ENCODE data around the gene SMAD5. TPM values are rescaled to one million over a fixed set of nuclear protein-coding genes. Genes with fewer than 3 reads are reported as not detected.

SMAD5 gene
- total and polyA plus RNA-seq, 12 donors, result 7.0 to 53.8 (median 38.7) TPM

DNA sequence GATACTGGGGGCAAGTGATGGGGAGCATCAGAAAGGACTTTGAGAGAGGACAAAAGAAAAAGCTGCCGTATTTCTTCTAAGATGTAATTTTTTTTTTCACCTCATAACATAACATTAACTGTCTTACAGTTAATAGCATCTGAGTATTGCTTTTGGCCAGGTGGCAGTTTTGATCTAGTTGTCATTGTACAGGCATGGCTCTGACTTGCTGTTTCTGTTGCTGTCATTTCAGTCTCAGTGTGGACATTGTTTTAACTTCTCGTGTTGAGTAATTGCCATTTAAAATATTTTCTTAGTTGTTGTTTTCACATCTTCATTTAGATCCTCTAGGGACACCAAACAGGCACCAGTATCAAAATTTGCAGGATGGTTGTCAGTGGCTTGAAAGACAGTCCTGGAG, 12.4 kb downstream of the SMAD5 start:
- no peak for DNase-seq
- TF ChIP-seq, protein P1, sequence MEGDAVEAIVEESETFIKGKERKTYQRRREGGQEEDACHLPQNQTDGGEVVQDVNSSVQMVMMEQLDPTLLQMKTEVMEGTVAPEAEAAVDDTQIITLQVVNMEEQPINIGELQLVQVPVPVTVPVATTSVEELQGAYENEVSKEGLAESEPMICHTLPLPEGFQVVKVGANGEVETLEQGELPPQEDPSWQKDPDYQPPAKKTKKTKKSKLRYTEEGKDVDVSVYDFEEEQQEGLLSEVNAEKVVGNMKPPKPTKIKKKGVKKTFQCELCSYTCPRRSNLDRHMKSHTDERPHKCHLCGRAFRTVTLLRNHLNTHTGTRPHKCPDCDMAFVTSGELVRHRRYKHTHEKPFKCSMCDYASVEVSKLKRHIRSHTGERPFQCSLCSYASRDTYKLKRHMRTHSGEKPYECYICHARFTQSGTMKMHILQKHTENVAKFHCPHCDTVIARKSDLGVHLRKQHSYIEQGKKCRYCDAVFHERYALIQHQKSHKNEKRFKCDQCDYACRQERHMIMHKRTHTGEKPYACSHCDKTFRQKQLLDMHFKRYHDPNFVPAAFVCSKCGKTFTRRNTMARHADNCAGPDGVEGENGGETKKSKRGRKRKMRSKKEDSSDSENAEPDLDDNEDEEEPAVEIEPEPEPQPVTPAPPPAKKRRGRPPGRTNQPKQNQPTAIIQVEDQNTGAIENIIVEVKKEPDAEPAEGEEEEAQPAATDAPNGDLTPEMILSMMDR (IDR thresholded peaks at IDR 0.05), result no peak
- ATAC-seq, result no peak
- Histone ChIP-seq H3K9me3 (no peaks in the 10 kb centered on the region), H3K4me3 (no peak overlapping the region), H3K36me3 (no peaks in the 10 kb centered on the region), H3K4me1 (peaks cover 11 to 100% (median 79%) of the 10 kb centered on the region in 9 donors), H3K27me3 (no peaks in the 10 kb centered on the region), H3K27ac (no peak overlapping the region)
- intact Hi-C loops (cut with DNase I), result no loop called here
- WGBS, 2 donors, result 37% methylated on average over 2 of the region's 2 CpGs

DNA sequence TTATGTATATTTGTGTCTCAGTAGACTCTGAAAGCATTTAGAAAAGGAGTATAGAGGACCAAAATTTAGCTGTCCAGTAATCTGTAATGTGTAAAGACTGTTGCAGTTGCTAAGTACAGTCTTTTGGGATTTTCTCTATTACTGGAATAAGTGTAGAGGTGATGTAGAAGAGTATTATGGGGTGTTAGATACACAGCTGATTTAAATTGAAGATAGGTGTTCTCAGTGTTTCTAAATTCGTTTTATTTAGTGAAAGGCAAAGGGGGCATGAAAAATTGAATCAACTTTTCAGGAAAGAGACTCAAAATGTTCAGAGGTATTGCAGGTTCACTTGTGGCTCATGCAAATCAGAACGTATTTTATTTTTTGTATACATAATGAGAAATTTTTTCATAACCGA, 13.6 kb downstream of the SMAD5 start:
- intact Hi-C loops (cut with DNase I), result no loop called here
- 80 to 85% methylated on average over 3 of the region's 3 CpGs for WGBS, 2 donors
- DNase-seq, result no peak

GRCh38 chr5:136147632-136148031, 15.0 kb downstream of the SMAD5 start:
- Histone ChIP-seq H3K4me1 (peaks cover 7 to 98% (median 69%) of the 10 kb centered on the region in 9 donors), H3K27me3 (no peaks in the 10 kb centered on the region), H3K9me3 (no peaks in the 10 kb centered on the region), H3K27ac (no peak overlapping the region), H3K36me3 (peaks cover 0 to 11% (median 0%) of the 10 kb centered on the region in 9 donors), H3K4me3 (no peak overlapping the region)
- DNase-seq (no peak), ATAC-seq (no peak)
- intact Hi-C loops (cut with DNase I), result no loop called here
- TF ChIP-seq, protein P1 (IDR thresholded peaks at IDR 0.05), result no peak

More for the DNA sequence above, 13.6 kb downstream of the SMAD5 start:
- TF ChIP-seq, protein P1 (IDR thresholded peaks at IDR 0.05), result no peak
- Histone ChIP-seq H3K4me1 (peaks cover 11 to 99% (median 77%) of the 10 kb centered on the region in 9 donors), H3K9me3 (no peaks in the 10 kb centered on the region), H3K27ac (no peak overlapping the region), H3K4me3 (no peak overlapping the region), H3K27me3 (no peaks in the 10 kb centered on the region), H3K36me3 (no peaks in the 10 kb centered on the region)
- no peak for ATAC-seq

DNA sequence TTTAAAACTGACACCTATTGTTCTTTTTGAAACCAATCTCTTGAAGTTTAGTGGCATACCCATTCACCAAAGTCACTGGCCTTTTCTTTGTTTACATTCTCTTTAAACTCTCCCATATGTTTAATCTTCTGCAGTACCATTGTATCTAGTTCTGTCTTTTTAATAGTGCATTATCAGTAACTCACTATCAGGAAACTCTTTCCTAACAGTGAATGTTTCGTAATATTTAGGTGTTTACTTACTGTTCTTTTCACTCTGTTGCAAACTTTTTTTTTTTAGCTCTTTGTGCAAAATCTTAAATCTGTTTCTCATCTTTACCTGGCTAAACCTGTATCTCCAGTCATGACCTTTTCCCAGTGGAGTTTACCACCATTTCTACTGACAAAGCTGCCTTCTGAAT, 17.2 kb downstream of the SMAD5 start:
- no peak overlapping the region for H3K27ac ChIP-seq
- H3K4me1 ChIP-seq, result peaks cover 7 to 95% (median 62%) of the 10 kb centered on the region in 9 donors
- TF ChIP-seq, protein P1 (IDR thresholded peaks at IDR 0.05), result no peak
- H3K36me3 ChIP-seq, result peaks cover 0 to 34% (median 10%) of the 10 kb centered on the region in 9 donors
- no peak overlapping the region for H3K4me3 ChIP-seq
- no peaks in the 10 kb centered on the region for H3K9me3 ChIP-seq
- DNase-seq (no peak), ATAC-seq (no peak)
- WGBS, 2 donors, result 61 to 73% methylated on average over 1 of the region's 1 CpG
- H3K27me3 ChIP-seq, result no peaks in the 10 kb centered on the region
- intact Hi-C loops (cut with DNase I), result no loop called here
